IMR-90 (cell line): Measurements from ENCODE around the gene STX2. TPM values are rescaled to one million over a fixed set of nuclear protein-coding genes. Genes with fewer than 3 reads are reported as not detected.
A peak's percentile ranks its signal among the peaks of the same experiment; 100 is the strongest.

Source experiments
- ATAC-seq: fragments of 200-7000 bp; cut with Tn5 transposase; 2 replicates; pipeline ENCODE4 v1.9.1; 2020; ENCODE audit warnings: low read depth, mild to moderate bottlenecking, moderate library complexity
- BruUV-seq: library from RNA; stranded (reverse); fragments of 400-500 nt; replicated peaks from 2 replicates; lab custom pipeline; 2021; lab: Mats Ljungman, UMichigan
- CTCF ChIA-PET: fragments of 300-600 bp; formaldehyde crosslinking; extraction: SDS; loops from one replicate; lab custom pipeline; 2021; ENCODE audit warnings: antibody characterized with exemption; lab: Yijun Ruan, JAX
- POLR2A ChIA-PET: fragments of 300-600 bp; sonication (Branson Sonifier 250); formaldehyde crosslinking; loops from one replicate; lab custom pipeline; 2022; ENCODE audit warnings: antibody characterized with exemption; ENCODE audit not compliant: unreplicated experiment; lab: Charles Lee
- DNase-seq: peaks from one replicate; pipeline ENCODE4 v3.0.0; 2013
- H2AFZ ChIP-seq: replicated peaks from 2 replicates; pipeline ENCODE3; 2013; ENCODE audit warnings: low read length, mild to moderate bottlenecking; ENCODE audit not compliant: poor library complexity
- H2AK5ac ChIP-seq: 2 replicates; pipeline ENCODE4 v1.6.1; 2013; ENCODE audit warnings: low read depth, low read length, inconsistent platforms
- H2AK9ac ChIP-seq: replicated peaks from 2 replicates; pipeline ENCODE3; 2013; ENCODE audit warnings: mild to moderate bottlenecking, low read depth, low read length, moderate library complexity; ENCODE audit not compliant: poor library complexity
- H2BK120ac ChIP-seq: 2 replicates; pipeline ENCODE4 v1.6.1; 2013; ENCODE audit warnings: low read depth, low read length, inconsistent platforms
- H2BK15ac ChIP-seq: 3 replicates; pipeline ENCODE4 v1.6.1; 2013; ENCODE audit warnings: low read depth, low read length, inconsistent platforms
- H2BK20ac ChIP-seq: 2 replicates; pipeline ENCODE4 v1.6.1; 2013; ENCODE audit warnings: low read depth, mild to moderate bottlenecking, inconsistent platforms, low read length, moderate library complexity
- H2BK5ac ChIP-seq: 2 replicates; pipeline ENCODE4 v1.6.1; 2013; ENCODE audit warnings: mild to moderate bottlenecking, low read depth, low read length, inconsistent platforms; ENCODE audit not compliant: poor library complexity, severe bottlenecking
- H3K14ac ChIP-seq: replicated peaks from 2 replicates; pipeline ENCODE4 v1.6.1; 2013; ENCODE audit warnings: low read depth, low read length, inconsistent platforms
- H3K18ac ChIP-seq: 2 replicates; pipeline ENCODE4 v1.6.1; 2013; ENCODE audit warnings: low read depth, low read length, control low read depth
- H3K23ac ChIP-seq: 2 replicates; pipeline ENCODE4 v1.6.1; 2013; ENCODE audit warnings: low read depth, low read length, inconsistent platforms
- H3K27ac ChIP-seq: 2 replicates; pipeline ENCODE4 v1.5.1; 2013; ENCODE audit warnings: mild to moderate bottlenecking, control low read depth, low read length; ENCODE audit not compliant: insufficient read depth
- H3K27me3 ChIP-seq: 2 replicates; pipeline ENCODE4 v1.6.1; 2013; ENCODE audit warnings: low read length; ENCODE audit not compliant: control insufficient read depth, insufficient read depth
- H3K36me3 ChIP-seq: 2 replicates; pipeline ENCODE4 v1.6.1; 2013; ENCODE audit warnings: low read length, mixed read lengths; ENCODE audit not compliant: control insufficient read depth, insufficient read depth
- H3K4ac ChIP-seq: 2 replicates; pipeline ENCODE4 v1.6.1; 2013; ENCODE audit warnings: low read depth, low read length, inconsistent platforms
- H3K4me1 ChIP-seq: 2 replicates; pipeline ENCODE4 v1.6.1; 2013; ENCODE audit warnings: low read length, mixed read lengths; ENCODE audit not compliant: control insufficient read depth, insufficient read depth
- H3K4me2 ChIP-seq: 2 replicates; pipeline ENCODE4 v1.6.1; 2013; ENCODE audit warnings: low read depth, mild to moderate bottlenecking, control low read depth, low read length, moderate library complexity
- H3K4me3 ChIP-seq: 2 replicates; pipeline ENCODE4 v1.5.1; 2013; ENCODE audit warnings: low read depth, mild to moderate bottlenecking, control low read depth, low read length, moderate library complexity; ENCODE audit not compliant: insufficient read depth
- H3K56ac ChIP-seq: 2 replicates; pipeline ENCODE4 v1.6.1; 2013; ENCODE audit warnings: low read length, inconsistent platforms; ENCODE audit not compliant: insufficient read depth; ENCODE audit errors: extremely low read depth
- H3K79me1 ChIP-seq, 2 experiments: 2 replicates each; pipeline ENCODE4 v1.6.1; 2013; ENCODE audit warnings: low read length in 2 of 2, inconsistent platforms in 1 of 2, low read depth in 1 of 2
- H3K9ac ChIP-seq: 2 replicates; pipeline ENCODE4 v1.6.1; 2013; ENCODE audit warnings: low read depth, low read length, control low read depth
- H3K9me1 ChIP-seq: 2 replicates; pipeline ENCODE4 v1.6.1; 2013; ENCODE audit warnings: low read length, inconsistent platforms; ENCODE audit not compliant: insufficient read depth
- H3K9me3 ChIP-seq: 2 replicates; pipeline ENCODE4 v1.6.1; 2013; ENCODE audit warnings: low read length; ENCODE audit not compliant: control insufficient read depth, insufficient read depth
- H4K20me1 ChIP-seq: 2 replicates; pipeline ENCODE4 v1.6.1; 2013; ENCODE audit warnings: low read length, inconsistent platforms; ENCODE audit not compliant: insufficient read depth
- H4K5ac ChIP-seq: 2 replicates; pipeline ENCODE4 v1.6.1; 2013; ENCODE audit warnings: mild to moderate bottlenecking, low read depth, low read length, control low read depth
- H4K8ac ChIP-seq, 2 experiments: 2 replicates each; pipeline ENCODE4 v1.6.1; 2013; ENCODE audit warnings: low read depth in 2 of 2, low read length in 2 of 2, control low read depth in 1 of 2, inconsistent platforms in 1 of 2
- H4K91ac ChIP-seq: 2 replicates; pipeline ENCODE4 v1.6.1; 2013; ENCODE audit warnings: low read depth, low read length, inconsistent platforms; ENCODE audit not compliant: insufficient read depth
- BHLHE40 ChIP-seq: fragments of 150-350 bp; IDR thresholded peaks from 2 replicates; pipeline ENCODE4 v1.6.1; 2016; ENCODE audit warnings: mild to moderate bottlenecking, low read depth, low read length
- CEBPB ChIP-seq: IDR thresholded peaks from 2 replicates; pipeline ENCODE4 v1.6.1; 2012; ENCODE audit warnings: low read depth, low read length, improper control_type of control experiment
- CHD1 ChIP-seq: IDR thresholded peaks from 2 replicates; pipeline ENCODE4 v1.6.1; 2012; ENCODE audit warnings: low read depth, low read length, improper control_type of control experiment
- CTCF ChIP-seq: conservative IDR thresholded peaks from 2 replicates; pipeline ENCODE4 v1.5.1; 2012; ENCODE audit warnings: mild to moderate bottlenecking, low read depth, low read length, improper control_type of control experiment
- ELK1 ChIP-seq: fragments of 150-350 bp; IDR thresholded peaks from 2 replicates; pipeline ENCODE4 v1.6.1; 2016; ENCODE audit warnings: low read depth, mild to moderate bottlenecking, low read length, moderate library complexity, borderline replicate concordance
- FOS ChIP-seq: fragments of 150-350 bp; IDR thresholded peaks from 2 replicates; pipeline ENCODE4 v1.6.1; 2016; ENCODE audit warnings: low read depth, low read length
- MAFK ChIP-seq: IDR thresholded peaks from 2 replicates; pipeline ENCODE4 v1.6.1; 2012; ENCODE audit warnings: low read depth, low read length, improper control_type of control experiment
- MAZ ChIP-seq: IDR thresholded peaks from 2 replicates; pipeline ENCODE4 v1.6.1; 2012; ENCODE audit warnings: low read depth, mild to moderate bottlenecking, low read length, improper control_type of control experiment, moderate library complexity, borderline replicate concordance
- MXI1 ChIP-seq: IDR thresholded peaks from 2 replicates; pipeline ENCODE4 v1.6.1; 2012; ENCODE audit warnings: low read depth, mild to moderate bottlenecking, low read length, moderate library complexity, borderline replicate concordance
- NFE2L2 ChIP-seq: fragments of 150-350 bp; IDR thresholded peaks from 2 replicates; pipeline ENCODE4 v1.6.1; 2016; ENCODE audit warnings: low read depth, mild to moderate bottlenecking, low read length
- POLR2A ChIP-seq: IDR thresholded peaks from 2 replicates; pipeline ENCODE4 v1.6.1; 2012; ENCODE audit warnings: mild to moderate bottlenecking, low read depth, low read length
- RAD21 ChIP-seq: IDR thresholded peaks from 2 replicates; pipeline ENCODE4 v1.6.1; 2012; ENCODE audit warnings: low read length, improper control_type of control experiment
- RCOR1 ChIP-seq: IDR thresholded peaks from 2 replicates; pipeline ENCODE4 v1.6.1; 2012; ENCODE audit warnings: mild to moderate bottlenecking, low read length, improper control_type of control experiment; ENCODE audit not compliant: insufficient replicate concordance
- RFX5 ChIP-seq: IDR thresholded peaks from 2 replicates; pipeline ENCODE4 v1.8.0; 2012; ENCODE audit warnings: low read depth, mild to moderate bottlenecking, low read length, moderate library complexity
- SMC3 ChIP-seq: fragments of 150-350 bp; IDR thresholded peaks from 2 replicates; pipeline ENCODE4 v1.6.1; 2016; ENCODE audit warnings: low read depth, mild to moderate bottlenecking, antibody characterized with exemption, low read length, moderate library complexity
- USF2 ChIP-seq: fragments of 150-350 bp; IDR thresholded peaks from 2 replicates; pipeline ENCODE4 v1.6.1; 2017; ENCODE audit warnings: mild to moderate bottlenecking, antibody characterized with exemption, low read length, low read depth
- WGBS, 2 experiments: methylation state at CpG; one replicate each; pipeline versions ENCODE4 v1.1.5 to v1.1.7; 2013; ENCODE audit warnings: missing lambda C conversion rate in 2 of 2; ENCODE audit not compliant: insufficient read length in 1 of 2; ENCODE audit errors: extremely low coverage in 2 of 2; 5-methylcytosine and 5-hydroxymethylcytosine counted together
- dilution Hi-C: fragments of 300-500 bp; cut with HindIII; formaldehyde crosslinking; loops from one replicate; pipeline ENCODE4 v1.14.3; 2018; ENCODE audit warnings: low sequenced_read_pairs; ENCODE audit not compliant: unreplicated experiment
- in situ Hi-C: fragments of 300-500 bp; cut with MboI; formaldehyde crosslinking; loops from 3 replicates; pipeline ENCODE4 v1.14.3; 2019; ENCODE audit warnings: low sequenced_read_pairs, inconsistent platforms, mixed read lengths
- intact Hi-C: fragments of 100-400 bp; cut with micrococcal nuclease; formaldehyde crosslinking; loops from 2 replicates; pipeline ENCODE4 v1.10.0; 2022
- polyA plus RNA-seq, 3 experiments: library from polyadenylated mRNA; depleted of rRNA; stranded (reverse); fragments of >200 nt; gene quantifications; 2 replicates each; pipeline ENCODE4 v1.2.3, GENCODE V29; 2012; ENCODE audit warnings: low replicate concordance in 1 of 3
- total RNA-seq: library from RNA; depleted of rRNA; stranded (reverse); fragments of >200 nt; gene quantifications from 2 replicates; pipeline ENCODE4 v1.2.3, GENCODE V29; 2012

STX2 gene
- total and polyA plus RNA-seq, 2 of the 4 experiments (the other 2 are of a cell fraction) = 26.9 to 32.5 TPM

- no peaks in the 10 kb centered on the region; the same call in 1 of the 2 replicates for H3K9me1 ChIP-seq
- ATAC-seq = 0 out of 2 replicates have a peak, but pooled peaks have one; percentile 17
- POLR2A ChIA-PET = interaction anchor here (0.6 kb wide), 1 partner anchor 1069 kb away, joined by 7 read pairs; no protein-coding TSS in a partner anchor
- no peaks in the 10 kb centered on the region for H3K27me3 ChIP-seq
- in situ Hi-C loops = loop anchor here (25.0 kb wide), 1 partner anchor 908 kb away; the partner anchor contains the start of gene SFSWAP
- no peak overlapping the region for H3K9ac ChIP-seq
- no peaks in the 10 kb centered on the region for H3K4me1 ChIP-seq
- CTCF ChIA-PET = interaction anchor here (1.6 kb wide), 1 partner anchor 16 kb away, joined by 3 read pairs; no protein-coding TSS in a partner anchor
- no peak overlapping the region for H3K4me3 ChIP-seq
- no peak overlapping the region for H2BK15ac ChIP-seq
- no peak overlapping the region for H4K5ac ChIP-seq
- H3K23ac ChIP-seq = no peak overlapping the region
- no peak overlapping the region for H3K4ac ChIP-seq
- no peak overlapping the region for H4K8ac ChIP-seq
- no peak for TF ChIP-seq RCOR1
- TF ChIP-seq MAFK = no peak
- TF ChIP-seq BHLHE40 = no peak
- no peak for TF ChIP-seq ELK1
- TF ChIP-seq MXI1 = no peak
- no peak for TF ChIP-seq MAZ
- TF ChIP-seq POLR2A = no peak
- TF ChIP-seq RFX5 = no peak
- no peak for TF ChIP-seq FOS
- TF ChIP-seq NFE2L2 = no peak
- TF ChIP-seq USF2 = no peak
- no peak for TF ChIP-seq SMC3
- no peak for TF ChIP-seq CHD1
- TF ChIP-seq RAD21 = no peak
- TF ChIP-seq CTCF = no peak
- TF ChIP-seq CEBPB = no peak
- H3K79me1 ChIP-seq = peaks cover 6 to 7% of the 10 kb centered on the region in 2 experiments; a peak in 2 of 4 replicates
- no peak overlapping the region for H2AK5ac ChIP-seq
- no peak overlapping the region for H2AFZ ChIP-seq
- BruUV-seq = no TSS peak
- H4K20me1 ChIP-seq = no peaks in the 10 kb centered on the region
- peak; percentile 26 for DNase-seq
- no peak overlapping the region for H3K14ac ChIP-seq
- no peak overlapping the region for H2AK9ac ChIP-seq
- dilution Hi-C loops = no loop called here
- H2BK120ac ChIP-seq = no peak overlapping the region
- no peak overlapping the region for H3K27ac ChIP-seq
- no peak overlapping the region for H2BK20ac ChIP-seq
- no peak overlapping the region for H4K91ac ChIP-seq
- H3K9me3 ChIP-seq = no peaks in the 10 kb centered on the region
- no peak overlapping the region for H3K4me2 ChIP-seq
- intact Hi-C loops = no loop called here
- H3K56ac ChIP-seq = no peak overlapping the region
- WGBS, 2 experiments = 100% methylated on average over 2 of the region's 14 CpGs; no CpG with 5 or more reads in 1 of the 2 experiments
- H3K18ac ChIP-seq = no peak overlapping the region
- peaks cover 45% of the 10 kb centered on the region for H3K36me3 ChIP-seq
- H2BK5ac ChIP-seq = no peak overlapping the region
Observed at GRCh38 chr12:130804216-130804615, 34.8 kb downstream of the STX2 start.
